Neural crest cell (in vitro differentiated cells): ENCODE measurements around the gene SCN5A. TPM values are rescaled to one million over a fixed set of nuclear protein-coding genes. Genes with fewer than 3 reads are reported as not detected.
A peak's percentile ranks its signal among the peaks of the same experiment; 100 is the strongest.

Source experiments
- DNase-seq: peaks from one replicate; pipeline ENCODE4 v3.0.0; 2021; ENCODE audit warnings: low read depth, mixed read lengths, low spot score
- H3K27ac Mint-ChIP-seq: one replicate; pipeline ENCODE4 v1.8.0; 2021; ENCODE audit warnings: mild to moderate bottlenecking, mixed read lengths; ENCODE audit not compliant: unreplicated experiment
- H3K27me3 Mint-ChIP-seq: 2 replicates; pipeline ENCODE4 v1.8.0; 2021; ENCODE audit warnings: low read depth, mild to moderate bottlenecking, mixed read lengths
- H3K36me3 Mint-ChIP-seq: 2 replicates; pipeline ENCODE4 v1.8.0; 2021; ENCODE audit warnings: low read depth, mild to moderate bottlenecking, mixed read lengths
- H3K4me1 Mint-ChIP-seq: 2 replicates; pipeline ENCODE4 v1.8.0; 2021; ENCODE audit warnings: mixed read lengths
- H3K4me3 Mint-ChIP-seq: one replicate; pipeline ENCODE4 v1.8.0; 2021; ENCODE audit warnings: mild to moderate bottlenecking, mixed read lengths
- H3K9me3 Mint-ChIP-seq: 2 replicates; pipeline ENCODE4 v1.8.0; 2021; ENCODE audit warnings: mixed read lengths
- total RNA-seq: library from RNA; stranded (reverse); gene quantifications from 2 replicates; pipeline ENCODE4 v1.2.1, GENCODE V29; 2021
- TF ChIP-seq, protein P1 (sequence below): fragments of 200-600 bp; sonication (generic); conservative IDR thresholded peaks from 2 replicates; pipeline ENCODE4 v1.5.0; 2021; ENCODE audit warnings: antibody characterized with exemption, mild to moderate bottlenecking

The SCN5A gene
- total RNA-seq, 1 donor from 2014 or later = 1.2 TPM

DNA sequence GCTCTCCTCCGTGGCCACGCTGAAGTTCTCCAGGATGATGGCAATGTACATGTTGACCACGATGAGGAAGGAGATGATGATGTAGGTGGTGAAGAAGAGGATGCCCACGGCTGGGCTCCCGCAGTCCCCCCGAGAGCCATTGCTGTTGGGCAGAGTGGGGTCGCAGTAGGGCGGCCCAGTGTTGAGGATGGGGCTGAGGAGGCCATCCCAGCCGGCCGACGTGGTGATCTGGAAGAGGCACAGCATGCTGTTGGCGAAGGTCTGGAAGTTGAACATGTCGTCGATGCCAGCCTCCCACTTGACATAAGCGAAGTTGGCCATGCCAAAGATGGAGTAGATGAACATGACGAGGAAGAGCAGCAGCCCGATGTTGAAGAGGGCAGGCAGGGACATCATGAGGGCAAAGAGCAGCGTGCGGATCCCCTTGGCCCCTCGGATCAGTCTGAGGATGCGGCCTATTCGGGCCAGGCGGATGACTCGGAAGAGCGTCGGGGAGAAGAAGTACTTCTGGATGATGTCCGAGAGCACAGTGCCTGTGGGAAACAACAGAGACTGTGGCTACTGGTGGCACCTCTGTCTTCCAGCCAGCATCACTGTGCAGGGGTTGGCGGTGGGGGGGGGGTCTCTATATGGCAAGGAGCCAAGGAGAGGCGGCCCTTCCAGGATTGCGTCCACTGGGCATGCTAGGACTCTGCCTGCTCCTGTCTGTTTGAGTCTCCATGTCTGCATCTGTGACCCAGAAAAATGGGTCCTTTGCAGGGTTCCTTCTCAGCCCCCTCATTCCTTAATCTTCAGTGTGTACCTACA, 98.3 kb downstream of the SCN5A start:
- H3K36me3 Mint-ChIP-seq = peaks cover 5% of the 10 kb centered on the region
- peak overlapping the region; percentile 36 for H3K27ac Mint-ChIP-seq
- H3K9me3 Mint-ChIP-seq = peaks cover 3% of the 10 kb centered on the region
- H3K4me1 Mint-ChIP-seq = no peaks in the 10 kb centered on the region
- no peak for DNase-seq
- no peaks in the 10 kb centered on the region for H3K27me3 Mint-ChIP-seq
- TF ChIP-seq, protein P1, sequence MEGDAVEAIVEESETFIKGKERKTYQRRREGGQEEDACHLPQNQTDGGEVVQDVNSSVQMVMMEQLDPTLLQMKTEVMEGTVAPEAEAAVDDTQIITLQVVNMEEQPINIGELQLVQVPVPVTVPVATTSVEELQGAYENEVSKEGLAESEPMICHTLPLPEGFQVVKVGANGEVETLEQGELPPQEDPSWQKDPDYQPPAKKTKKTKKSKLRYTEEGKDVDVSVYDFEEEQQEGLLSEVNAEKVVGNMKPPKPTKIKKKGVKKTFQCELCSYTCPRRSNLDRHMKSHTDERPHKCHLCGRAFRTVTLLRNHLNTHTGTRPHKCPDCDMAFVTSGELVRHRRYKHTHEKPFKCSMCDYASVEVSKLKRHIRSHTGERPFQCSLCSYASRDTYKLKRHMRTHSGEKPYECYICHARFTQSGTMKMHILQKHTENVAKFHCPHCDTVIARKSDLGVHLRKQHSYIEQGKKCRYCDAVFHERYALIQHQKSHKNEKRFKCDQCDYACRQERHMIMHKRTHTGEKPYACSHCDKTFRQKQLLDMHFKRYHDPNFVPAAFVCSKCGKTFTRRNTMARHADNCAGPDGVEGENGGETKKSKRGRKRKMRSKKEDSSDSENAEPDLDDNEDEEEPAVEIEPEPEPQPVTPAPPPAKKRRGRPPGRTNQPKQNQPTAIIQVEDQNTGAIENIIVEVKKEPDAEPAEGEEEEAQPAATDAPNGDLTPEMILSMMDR = no peak
- no peak overlapping the region for H3K4me3 Mint-ChIP-seq

DNA sequence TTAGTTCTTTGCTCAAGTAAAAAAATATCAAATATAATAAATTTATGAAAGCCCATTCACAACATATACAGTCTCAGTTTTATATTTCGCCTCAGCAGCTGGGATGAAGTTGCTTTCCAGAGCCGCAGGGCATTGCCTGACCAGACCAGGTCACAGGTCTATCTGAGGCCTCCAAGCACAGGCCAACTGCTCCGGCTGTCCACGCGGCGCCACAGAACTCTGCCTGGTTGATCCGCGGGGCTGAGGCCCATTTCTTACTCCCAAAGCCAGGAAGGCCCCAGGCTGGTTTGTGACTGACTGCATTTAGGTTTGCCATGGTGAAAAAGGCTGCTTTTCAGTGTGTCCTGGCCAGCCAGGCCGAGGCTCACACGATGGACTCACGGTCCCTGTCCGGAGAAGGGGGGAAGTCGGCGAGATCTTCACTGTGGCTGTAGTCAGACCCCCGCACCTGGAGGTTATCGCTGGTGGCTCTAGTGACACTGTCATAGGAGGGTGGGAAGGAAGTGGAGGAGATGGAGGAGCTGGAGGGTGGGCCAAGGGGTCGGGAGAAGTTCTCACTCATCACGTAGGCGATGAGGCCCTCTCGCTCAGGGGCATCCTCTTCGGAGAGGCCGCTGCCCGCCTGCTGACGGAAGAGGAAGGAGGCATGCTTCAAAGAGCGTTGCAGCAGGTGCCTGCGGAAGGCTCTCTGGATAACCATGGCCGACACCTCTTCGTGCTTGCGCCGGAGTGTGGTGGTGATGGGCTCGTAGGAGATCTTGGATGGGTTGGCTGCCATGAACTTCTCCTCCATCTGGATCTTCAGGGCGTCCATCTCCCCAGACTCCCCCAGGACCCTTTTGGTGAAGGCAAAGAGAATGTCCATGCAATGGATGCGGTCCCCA, 99.3 kb downstream of the SCN5A start:
- H3K4me3 Mint-ChIP-seq = no peak overlapping the region
- H3K27me3 Mint-ChIP-seq = no peaks in the 10 kb centered on the region
- TF ChIP-seq, protein P1 = no peak
- DNase-seq = no peak
- H3K4me1 Mint-ChIP-seq = no peaks in the 10 kb centered on the region
- no peak overlapping the region for H3K27ac Mint-ChIP-seq
- H3K36me3 Mint-ChIP-seq = peaks cover 5% of the 10 kb centered on the region
- peaks cover 3% of the 10 kb centered on the region for H3K9me3 Mint-ChIP-seq

DNA sequence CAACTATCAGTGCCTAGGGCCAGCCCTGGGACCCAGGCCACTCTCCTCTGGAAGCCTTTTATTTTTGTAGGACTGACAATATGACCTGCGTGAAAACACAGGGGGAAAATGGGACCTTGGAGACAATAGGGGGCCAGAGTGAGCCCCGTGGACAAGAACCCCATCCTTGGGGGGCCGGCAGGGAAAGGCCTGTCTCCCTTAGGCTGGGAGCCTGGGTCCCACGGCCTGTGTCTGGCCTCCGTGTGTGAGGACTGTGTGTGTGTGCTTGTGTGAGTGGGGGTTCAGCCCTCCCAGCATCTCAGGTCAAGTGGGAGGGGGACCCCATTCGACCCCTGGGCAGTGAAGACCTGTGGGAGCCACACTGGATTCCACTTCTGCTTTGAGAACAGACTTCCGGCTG, 100.0 kb downstream of the SCN5A start:
- H3K36me3 Mint-ChIP-seq = peaks cover 5% of the 10 kb centered on the region
- H3K27ac Mint-ChIP-seq = no peak overlapping the region
- no peak overlapping the region for H3K4me3 Mint-ChIP-seq
- H3K4me1 Mint-ChIP-seq = no peaks in the 10 kb centered on the region
- TF ChIP-seq, protein P1 = no peak
- peaks cover 3% of the 10 kb centered on the region for H3K9me3 Mint-ChIP-seq
- DNase-seq = no peak
- no peaks in the 10 kb centered on the region for H3K27me3 Mint-ChIP-seq

DNA sequence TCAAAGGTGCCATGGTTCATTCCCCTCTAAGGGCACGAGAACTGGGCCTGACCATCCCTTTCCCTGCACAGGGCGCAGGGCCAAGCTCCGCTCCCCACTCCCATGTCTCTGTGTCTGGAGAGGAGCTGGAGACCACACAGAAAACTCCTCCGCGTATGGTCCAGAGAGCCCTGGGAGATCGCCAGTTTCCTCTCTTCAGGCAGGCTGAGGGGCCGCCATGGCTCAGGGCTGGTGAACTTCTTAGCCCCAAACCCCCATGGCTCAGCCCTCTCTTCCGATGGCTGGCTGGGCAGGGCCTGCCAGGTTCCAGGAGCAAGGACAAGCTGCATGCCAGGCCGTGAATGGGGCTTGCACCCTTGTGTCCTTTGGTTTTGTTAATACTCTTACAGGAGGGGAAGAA, 100.4 kb downstream of the SCN5A start:
- TF ChIP-seq, protein P1 = no peak
- Mint-ChIP-seq H3K4me1 (no peaks in the 10 kb centered on the region), H3K27ac (no peak overlapping the region), H3K4me3 (no peak overlapping the region), H3K9me3 (peaks cover 3% of the 10 kb centered on the region), H3K27me3 (no peaks in the 10 kb centered on the region), H3K36me3 (peaks cover 5% of the 10 kb centered on the region)
- no peak for DNase-seq

DNA sequence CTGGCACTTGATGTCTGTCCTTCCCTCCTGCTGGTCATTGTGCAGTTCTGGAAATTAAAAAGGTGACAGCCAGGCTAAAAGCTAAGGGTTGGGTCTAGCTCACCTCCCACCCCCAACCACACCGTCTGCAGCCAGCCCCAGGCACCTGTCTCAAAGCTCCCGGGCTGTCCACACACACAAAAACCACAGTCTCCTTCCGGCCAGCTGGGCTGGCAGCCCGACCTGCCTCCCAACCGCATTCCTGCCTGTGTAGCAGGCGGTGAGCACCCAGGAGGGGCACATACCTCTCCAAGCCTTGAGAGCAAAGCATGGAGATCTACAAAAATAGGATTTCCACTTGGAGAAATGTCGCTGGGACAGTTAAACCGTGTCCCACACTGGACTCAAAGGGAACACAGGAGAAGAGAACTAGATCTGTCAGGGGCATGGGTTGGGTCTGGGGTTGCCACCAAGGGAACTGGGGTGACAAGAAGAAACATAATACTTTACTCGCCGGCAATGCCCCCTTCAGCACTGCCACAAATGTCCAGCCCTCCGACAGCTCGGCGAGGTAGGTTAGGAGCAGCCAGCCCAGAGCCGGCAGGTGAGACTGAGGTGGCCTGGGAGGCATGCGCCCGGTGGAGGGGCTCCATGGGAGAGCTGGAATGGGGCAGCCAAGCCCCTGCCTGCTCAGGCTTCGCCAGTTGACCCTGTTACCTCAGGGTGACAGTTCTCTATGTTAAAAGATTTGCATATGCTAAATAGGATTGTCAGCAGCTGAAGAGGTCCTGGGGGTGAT, 101.1 kb downstream of the SCN5A start:
- H3K36me3 Mint-ChIP-seq = peaks cover 5% of the 10 kb centered on the region
- no peak overlapping the region for H3K27ac Mint-ChIP-seq
- H3K4me3 Mint-ChIP-seq = no peak overlapping the region
- TF ChIP-seq, protein P1 = no peak
- no peak for DNase-seq
- H3K27me3 Mint-ChIP-seq = no peaks in the 10 kb centered on the region
- peaks cover 3% of the 10 kb centered on the region for H3K9me3 Mint-ChIP-seq
- H3K4me1 Mint-ChIP-seq = no peaks in the 10 kb centered on the region
